NB4 (cell line): ENCODE data around the gene NSUN3.

ENCODE experiments used
- POLR2A ChIP-seq: IDR thresholded peaks from 2 replicates; pipeline ENCODE4 v1.6.1; 2011; ENCODE audit warnings: mild to moderate bottlenecking; ENCODE audit not compliant: insufficient read length; ENCODE audit errors: extremely low read depth
- TF ChIP-seq, protein P1 (sequence below): IDR thresholded peaks from one replicate; pipeline ENCODE4 v1.5.1; 2012; ENCODE audit warnings: low read depth, low read length

DNA sequence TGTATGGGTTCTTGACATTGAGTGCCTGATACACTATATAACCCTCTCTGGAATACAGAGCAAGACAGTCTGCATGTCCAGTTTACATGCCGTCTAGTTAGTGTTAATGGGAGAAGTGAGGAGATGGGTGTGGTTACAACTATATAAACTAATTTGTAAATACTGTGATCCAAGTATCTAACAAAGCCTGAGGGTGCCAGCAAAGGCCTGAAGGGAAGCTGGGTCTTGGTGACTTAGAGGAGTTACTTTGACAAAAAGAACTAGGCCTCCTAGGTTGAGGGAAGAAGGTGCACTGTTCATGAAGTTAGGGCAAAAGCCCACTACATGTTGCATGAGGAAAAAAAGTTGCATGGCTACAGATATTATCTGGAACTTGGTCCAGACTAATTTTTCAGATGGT is 2.3 kb downstream of the NSUN3 start:
- TF ChIP-seq, protein P1, sequence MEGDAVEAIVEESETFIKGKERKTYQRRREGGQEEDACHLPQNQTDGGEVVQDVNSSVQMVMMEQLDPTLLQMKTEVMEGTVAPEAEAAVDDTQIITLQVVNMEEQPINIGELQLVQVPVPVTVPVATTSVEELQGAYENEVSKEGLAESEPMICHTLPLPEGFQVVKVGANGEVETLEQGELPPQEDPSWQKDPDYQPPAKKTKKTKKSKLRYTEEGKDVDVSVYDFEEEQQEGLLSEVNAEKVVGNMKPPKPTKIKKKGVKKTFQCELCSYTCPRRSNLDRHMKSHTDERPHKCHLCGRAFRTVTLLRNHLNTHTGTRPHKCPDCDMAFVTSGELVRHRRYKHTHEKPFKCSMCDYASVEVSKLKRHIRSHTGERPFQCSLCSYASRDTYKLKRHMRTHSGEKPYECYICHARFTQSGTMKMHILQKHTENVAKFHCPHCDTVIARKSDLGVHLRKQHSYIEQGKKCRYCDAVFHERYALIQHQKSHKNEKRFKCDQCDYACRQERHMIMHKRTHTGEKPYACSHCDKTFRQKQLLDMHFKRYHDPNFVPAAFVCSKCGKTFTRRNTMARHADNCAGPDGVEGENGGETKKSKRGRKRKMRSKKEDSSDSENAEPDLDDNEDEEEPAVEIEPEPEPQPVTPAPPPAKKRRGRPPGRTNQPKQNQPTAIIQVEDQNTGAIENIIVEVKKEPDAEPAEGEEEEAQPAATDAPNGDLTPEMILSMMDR = no peak
- TF ChIP-seq POLR2A = no peak
